CD4-positive, alpha-beta T cell treated with Interleukin-4 for 1 hour (primary cell): ENCODE measurements around the gene CCNA1.

Source experiments
- DNase-seq, 2 donors: peaks; one replicate each; pipeline ENCODE4 v3.0.0-alpha.2; 2020 to 2022

CCNA1 gene

DNA sequence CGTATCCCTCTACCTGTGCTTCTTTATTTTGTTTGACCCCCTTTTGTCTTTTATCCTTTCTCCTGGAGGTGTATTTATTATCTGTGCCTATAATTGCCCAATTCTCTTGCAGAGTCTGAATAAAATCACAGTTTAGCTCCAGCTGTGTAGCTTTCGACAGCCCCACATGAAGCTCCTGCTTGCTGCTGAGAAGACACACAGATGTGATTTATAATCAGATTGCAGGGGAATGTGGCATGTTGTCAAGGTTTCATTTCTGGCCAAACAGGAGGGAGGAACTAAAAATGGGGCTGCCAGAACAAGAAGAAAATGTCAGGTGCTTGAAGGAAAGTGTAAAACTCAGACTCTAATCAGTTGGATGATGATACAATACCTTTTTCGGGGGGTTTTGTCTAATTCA, 22.7 kb downstream of the CCNA1 start:
- DNase-seq, result no peak

DNA sequence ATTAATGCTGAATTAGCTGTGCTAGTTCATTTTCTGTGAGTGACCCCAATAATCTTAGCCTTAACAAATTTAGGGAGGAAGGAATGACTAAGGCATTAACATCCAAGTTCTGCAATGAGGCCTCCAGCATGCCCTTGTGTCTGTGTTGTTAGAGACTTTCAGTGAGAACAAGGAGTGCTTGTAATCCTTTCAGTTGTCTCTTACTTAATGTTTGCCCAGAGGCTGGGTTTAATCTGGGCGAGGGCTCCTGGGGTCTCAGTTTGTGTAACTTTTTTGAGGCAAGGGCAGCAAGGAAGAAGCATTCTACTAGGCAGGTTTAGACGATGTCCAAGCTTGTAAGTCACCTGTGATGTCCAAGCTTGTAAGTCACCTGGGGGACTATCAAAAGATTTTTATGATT, 24.3 kb downstream of the CCNA1 start:
- no peak for DNase-seq

DNA sequence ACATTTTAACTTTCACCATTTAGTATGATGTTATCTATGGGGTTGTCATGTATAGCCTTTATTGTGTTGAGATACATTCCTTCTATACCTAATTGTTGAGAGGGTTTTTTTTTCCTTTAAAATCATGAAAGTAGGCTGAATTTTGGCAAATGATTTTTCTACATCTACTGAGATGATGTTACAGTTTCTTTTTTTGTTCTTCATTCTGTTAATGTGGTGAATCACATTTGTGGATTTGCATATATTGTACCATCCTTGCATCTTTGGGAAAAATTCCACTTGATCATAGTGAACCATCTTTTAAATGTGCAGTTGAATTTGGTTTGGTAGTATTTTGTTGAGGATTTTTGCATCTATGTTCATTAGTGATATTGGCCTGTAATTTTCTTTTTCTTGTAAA, 29.2 kb downstream of the CCNA1 start:
- no peak for DNase-seq

DNA sequence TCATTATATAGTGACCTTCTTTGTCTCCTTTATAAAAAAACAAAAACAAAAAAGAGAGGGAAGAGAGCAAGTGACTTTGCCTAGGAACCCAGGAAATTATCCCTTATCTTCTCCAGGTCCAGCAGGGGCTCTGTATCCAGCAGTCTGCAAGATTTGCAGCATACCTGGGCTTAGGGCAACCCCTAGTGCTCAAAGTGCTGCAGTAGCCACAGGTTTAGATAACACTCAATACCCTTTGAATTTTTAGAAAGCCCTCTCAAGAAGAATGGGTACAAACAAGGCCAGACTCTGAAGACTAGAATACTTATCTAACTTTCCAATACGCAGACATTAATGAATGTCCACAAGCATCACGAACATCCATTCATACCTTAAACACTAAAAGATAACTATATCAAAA, 43.2 kb downstream of the CCNA1 start:
- DNase-seq, result no peak

DNA sequence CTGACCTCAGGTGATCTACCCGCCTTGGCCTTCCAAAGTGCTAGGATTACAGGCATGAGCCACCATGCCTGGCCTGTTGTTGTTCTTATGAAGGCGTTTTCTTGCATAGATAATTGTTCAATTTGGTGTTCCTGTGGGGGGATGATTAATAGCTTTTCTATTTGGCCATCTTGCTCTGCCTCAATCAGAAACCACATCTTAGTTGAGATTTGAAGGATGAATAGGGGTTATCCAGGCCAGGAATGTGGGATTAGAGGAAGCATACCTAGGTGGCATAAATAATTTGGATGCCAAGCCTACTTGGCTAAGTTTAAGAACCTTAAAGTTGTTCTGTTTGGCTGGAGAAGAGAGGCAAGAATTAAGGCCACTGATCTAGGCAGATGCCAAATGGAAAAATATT, 44.4 kb downstream of the CCNA1 start:
- DNase-seq, result no peak

DNA sequence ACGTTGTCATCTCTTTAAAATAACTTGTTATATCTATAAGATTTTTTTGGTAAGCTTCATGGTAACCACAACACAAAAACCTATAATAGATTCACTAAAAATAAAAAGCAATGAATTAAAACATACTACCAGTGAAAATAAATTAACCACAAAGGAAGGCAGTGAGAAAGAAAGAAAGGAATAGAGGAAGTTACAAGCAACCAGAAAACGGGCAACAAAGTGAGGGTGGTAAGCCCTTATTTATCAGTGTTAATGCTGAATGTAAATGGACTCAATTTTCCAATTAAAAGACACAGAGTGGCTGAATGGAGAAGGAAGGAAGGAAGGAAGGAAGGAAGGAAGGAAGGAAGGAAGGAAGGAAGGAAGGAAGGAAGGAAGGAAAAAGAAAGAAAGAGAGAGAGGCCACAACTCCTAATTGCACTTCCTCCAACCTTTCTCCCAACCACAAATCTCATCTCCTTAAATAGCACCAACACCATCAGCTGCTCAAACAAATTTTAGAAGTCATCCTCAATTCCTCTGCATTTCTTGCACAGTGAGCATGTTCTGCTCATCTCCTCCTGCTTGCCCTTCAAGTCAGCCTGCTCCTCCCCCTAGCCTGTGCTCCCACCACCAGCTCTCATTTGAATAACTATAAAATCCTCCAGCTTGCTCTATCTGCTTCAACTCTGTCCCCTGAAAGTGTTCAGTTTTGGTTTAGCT, 48.6 kb downstream of the CCNA1 start:
- no peak for DNase-seq

DNA sequence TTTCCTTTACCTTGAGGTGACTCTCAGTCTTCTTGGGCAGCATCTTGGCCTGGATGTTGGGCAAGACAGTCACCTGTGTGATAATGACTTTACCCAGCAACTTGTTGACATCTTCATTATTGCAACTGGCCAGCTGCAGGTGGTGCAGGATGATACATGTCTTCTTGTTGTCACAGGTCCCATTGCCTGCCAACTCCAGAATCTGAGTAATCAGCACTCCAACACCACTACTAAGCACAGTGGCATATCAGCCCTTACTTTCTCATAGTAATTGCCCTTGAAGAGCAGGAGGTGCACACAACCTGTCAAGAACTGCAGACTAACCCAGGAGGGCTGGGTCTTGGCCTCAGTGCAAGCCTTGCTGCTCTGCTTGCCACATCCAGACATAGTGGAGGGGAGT, 57.8 kb downstream of the CCNA1 start:
- DNase-seq, result no peak
